ENCODE results near the gene ARHGEF7.

Gene ARHGEF7

DNA sequence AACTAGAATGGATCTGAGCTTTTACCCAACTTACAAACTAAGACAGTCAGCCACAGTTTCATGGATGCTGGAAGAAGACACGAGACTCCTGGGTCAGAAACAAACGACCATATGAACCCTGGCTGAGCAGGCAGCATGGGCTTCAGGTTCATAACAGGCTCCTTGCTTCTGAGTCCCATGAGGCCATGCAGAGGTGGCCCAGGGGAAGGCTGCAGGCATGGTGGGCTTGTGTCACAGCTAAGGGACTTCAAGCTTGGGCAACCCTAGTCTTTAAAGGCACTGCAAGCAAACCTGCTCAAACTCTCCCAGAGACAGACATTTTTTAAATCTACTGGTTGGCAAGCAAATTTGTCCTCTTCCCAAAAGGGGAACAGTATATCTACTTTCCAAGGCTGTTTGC lies 5.1 kb upstream of the ARHGEF7 start:
- no peak for DNase-seq (ENCODE audit: low spot score)

DNA sequence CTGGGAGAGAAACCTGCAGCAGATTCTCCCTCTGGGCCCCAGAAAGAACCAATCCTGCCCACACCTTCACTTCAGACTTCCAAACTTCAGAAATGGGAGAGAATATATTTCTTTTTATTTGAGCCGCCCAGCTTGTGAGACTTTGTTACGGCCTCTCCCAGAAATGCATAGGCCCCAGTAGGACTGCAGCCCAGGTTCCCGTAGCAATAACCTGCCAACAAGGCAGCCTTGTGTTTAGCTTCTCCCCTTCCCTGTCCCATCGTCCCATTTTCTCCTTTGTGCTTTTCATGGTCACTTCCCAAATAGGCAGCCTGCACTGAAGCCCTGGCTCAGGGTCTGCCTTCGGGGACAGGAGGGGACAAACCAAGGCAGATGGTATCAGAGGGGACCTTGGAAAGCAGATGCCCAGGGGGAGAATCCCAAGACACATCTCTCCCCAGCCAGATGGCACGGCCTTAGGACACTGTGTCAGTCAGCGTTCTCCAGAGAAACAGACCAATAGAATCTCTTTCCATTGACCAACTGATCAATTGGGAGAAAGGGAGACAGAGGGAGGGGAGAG lies 3.7 kb upstream of the ARHGEF7 start:
- DNase-seq (ENCODE audit: low spot score), result no peak

DNA sequence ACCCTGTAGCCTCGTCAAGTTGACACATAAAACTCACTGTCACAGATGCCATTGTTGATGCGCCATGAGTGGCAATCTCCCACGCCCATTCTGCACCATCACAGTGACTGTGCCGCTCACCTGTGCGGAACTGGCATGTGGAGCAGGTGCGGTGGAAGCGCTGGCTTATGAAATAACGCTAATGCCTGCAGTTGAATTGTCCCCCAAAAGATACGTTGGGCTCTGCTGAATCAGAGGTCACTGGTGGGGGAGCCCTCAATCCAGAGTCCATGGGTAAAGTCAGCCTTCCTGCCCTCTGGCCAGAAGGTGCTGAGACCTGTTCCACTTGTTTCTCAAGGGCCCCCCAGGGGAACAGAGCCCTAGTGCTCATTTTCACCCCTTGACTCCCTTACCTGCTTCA lies 2.9 kb upstream of the ARHGEF7 start:
- DNase-seq (ENCODE audit: low spot score), result no peak

DNA sequence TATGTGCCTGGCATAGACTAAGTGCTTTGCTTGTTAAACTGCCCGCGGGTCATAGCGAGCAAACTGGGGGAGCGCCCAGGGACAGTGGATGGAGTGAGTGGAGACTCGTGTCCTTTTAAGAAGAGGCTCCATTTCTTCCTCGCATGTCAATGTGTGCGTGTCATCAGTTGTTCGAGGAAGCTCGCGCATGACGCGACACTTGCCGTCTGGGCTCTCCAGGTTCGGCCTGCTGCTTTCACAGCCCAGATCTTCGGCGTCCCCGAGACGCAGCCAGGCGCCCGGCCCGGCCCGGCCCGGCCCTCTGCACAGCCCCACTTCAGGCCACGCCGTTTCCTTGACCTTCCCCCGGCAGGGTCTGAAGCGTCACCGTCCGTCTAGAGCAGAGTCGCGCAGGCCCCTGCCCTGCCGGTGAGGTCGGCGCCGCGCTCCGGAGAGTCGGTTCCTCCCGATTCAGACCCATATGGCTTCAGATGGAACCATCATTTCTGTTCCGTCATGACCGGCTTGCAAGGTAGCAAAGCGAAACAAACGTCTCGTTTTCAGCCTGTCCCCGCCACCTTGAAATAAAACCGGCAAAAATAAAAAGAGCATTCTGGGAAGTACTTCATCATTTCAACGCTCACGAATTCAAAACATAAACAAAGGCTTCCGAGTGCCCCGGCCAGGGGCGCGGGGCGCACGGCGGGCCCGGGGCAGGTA lies 599 bp upstream of the ARHGEF7 start:
- no peak for DNase-seq (ENCODE audit: low spot score)

DNA sequence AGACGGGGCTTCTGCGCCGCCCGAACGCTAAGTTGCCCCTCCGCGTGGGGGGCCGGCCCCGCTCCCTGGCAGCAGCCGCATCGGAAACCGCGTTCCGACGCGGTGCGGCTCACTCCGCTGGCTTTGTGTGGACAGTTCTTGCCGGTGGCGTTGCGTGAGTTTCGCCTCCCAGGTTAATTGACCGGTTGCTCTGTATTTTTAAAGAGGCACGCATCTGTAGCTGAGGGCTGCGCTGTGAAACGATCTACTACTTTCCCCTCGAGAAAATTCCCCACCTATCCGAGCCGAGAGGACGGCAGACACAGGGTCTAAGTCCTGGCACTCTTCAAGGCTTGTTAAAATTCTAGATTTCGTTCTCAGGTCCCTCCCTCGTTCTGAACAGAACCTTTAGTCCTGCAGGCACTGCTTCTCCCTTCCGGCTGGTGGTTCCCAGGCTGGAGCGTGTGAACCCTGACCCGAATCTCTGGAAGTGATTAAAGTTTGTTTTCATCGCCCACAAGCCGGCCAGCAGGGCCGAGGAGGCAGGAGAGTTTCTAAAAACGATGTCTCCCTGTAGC lies 933 bp downstream of the ARHGEF7 start:
- no peak for DNase-seq (ENCODE audit: low spot score)

DNA sequence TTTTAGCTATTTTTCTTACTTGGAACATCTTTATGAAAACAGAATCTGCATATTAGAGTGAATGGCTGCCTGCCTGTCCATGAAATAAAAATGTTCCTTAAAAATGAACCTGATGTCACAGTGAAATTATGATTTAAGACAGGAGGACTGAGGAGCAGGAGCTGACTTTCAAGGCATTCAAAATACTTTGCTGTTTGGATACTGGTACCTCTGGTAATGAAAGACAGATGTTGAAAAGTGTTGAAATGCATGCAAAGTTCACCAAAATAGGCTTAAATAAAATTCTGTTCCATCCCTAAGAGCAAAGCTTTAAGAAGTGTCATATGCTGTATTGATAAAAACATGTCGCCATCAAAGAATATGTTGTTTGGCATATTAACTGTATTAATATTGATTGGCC lies 1.7 kb downstream of the ARHGEF7 start:
- no peak for DNase-seq (ENCODE audit: low spot score)

DNA sequence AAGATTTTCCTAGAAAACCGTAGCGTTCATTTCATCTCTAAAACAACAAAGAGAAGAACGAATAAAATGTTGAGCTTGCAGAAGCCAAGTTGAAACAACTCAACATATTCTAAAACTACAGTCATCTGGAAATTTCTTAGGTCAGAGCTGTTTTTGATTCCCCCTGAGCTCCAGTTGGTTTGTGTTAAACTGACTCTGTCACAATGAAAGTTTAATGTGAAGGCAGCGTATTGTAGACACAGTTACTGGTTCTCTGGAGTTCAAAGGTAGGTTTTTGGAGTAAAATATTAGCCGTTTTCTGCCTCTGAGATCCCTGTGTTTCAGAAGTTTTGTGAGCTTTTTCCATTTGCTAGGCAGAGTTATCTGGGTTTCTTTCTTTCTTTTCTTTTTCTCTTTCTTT lies 2.2 kb downstream of the ARHGEF7 start:
- DNase-seq (ENCODE audit: low spot score), result no peak

DNA sequence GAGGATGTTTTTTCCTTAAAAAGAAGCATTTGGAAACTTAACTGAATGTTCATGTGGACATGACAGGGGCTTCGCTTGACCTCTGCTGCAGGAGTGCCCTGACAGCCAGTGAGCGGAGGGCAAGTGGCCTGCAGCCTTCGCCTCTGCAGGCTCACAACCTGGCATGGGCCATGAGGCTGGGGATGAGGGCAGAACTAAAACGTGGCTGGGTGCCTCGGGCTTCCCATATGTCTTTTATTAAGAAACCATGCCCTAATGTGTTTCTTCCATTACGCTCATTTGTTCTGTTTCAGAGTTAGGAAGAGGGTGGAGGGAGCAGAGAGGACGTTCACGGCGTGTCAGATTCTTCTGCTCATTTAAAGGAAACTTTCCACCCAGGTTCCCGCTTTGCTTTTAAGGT lies 2.9 kb downstream of the ARHGEF7 start:
- no peak for DNase-seq (ENCODE audit: low spot score)

DNA sequence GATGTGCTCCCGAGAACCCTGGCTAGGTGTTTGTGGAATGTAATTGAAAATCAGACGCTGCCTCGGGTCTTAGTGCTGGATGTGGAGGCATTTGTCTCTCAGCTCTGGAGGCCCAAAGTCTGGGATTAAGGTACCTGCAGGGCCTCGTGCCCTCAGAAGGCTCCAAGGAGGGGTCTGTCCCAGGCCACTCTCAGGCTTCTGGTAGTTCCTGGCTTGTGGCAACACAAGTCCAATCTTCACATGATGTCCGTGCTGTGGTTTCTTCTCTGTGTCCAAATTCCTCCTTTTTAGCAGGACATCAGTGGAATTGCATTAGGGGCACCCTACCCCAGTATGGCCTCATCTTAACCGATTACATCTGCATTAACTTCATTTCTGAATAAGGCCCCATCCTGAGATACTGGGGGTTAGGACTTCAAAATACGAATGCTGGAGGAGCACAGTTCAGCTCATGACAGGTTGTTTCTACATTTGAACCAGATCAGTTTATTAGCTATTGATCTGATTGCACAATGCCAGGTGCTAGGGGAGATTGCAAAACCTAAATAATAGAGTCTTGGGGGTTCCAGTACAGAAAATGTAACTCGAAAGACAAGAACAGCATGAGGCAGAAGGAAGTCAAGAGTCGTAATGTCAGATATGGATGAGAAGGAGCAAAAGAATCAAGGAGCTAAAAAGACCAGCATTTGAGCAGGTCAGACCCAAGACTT lies 3.9 kb downstream of the ARHGEF7 start:
- no peak for DNase-seq (ENCODE audit: low spot score)

DNA sequence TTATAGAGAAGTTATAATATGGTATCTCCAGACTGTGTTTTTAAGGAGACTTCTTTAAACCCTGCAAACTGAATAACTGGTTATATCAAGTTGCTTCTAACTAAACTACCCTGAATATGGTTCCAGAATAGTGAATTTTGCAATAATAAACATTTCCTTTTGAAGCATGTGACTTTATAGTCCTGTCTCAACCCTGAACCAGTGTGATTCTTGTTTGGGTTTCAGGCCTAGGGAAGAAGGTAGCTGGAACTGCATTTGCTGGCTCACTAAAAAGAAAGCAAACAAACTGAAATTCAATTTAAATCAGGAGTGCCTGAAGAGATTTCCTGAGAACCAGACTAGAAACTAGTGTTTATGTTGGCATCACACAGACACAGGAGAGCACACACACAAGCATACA lies 4.9 kb downstream of the ARHGEF7 start:
- no peak for DNase-seq (ENCODE audit: low spot score)

DNA sequence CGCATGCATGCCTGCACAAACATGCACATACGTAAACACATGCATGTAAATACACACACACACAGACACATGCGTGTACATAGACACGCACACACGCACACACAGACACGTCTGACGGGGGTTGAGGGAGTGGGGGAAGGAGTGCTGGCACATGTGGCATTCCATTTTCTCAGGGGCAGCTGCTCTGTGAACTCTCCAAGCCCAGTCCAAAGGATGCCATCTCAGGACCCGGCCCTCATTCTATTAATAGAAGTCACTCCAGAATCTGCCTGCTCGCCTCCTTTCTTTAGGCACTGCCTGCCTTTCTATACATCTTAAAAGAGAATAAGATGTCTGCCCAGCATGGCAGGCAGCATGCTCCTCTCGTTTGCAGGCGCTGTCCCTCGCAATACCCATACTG lies 5.3 kb downstream of the ARHGEF7 start:
- DNase-seq (ENCODE audit: low spot score), result no peak

DNA sequence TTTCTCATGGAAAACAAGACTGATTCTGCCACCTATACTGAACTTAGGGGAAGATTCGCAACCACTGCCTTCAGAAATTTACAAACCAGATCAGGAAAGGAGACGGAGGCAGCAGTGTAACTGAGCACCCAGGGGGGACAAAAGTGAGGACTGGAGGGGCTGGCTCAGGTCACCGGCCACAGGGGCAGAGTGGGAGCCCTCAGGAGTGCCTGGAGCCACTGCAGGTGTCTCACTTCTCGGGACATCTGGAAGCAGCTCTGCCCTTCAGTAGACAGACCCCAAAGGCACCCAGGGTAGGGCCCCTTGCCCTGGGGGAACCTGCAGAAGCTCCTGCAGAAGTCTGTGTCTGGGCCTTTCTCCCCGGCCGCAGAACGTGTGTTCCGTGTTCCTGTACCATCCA lies 5.8 kb downstream of the ARHGEF7 start:
- no peak for DNase-seq (ENCODE audit: low spot score)

DNA sequence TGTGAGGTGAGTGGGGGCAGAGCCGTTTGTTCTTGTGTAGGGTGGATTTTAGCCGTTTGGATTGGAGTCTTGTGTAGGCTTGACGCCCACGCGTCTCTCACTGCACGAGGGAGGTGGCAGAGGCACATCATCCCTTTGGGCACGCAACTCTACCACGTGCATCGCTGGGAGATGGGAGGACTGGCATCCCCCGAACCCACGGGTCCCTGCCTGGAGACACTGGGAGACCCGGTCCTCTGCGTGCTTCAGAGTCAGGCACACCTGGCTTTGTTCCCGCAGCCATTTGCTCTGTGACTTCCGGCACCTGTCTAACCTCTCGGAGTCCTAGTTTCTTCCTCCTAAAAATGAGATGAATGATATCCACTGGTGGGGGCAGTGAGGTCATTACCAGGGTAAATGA lies 6.4 kb downstream of the ARHGEF7 start:
- DNase-seq (ENCODE audit: low spot score), result no peak

DNA sequence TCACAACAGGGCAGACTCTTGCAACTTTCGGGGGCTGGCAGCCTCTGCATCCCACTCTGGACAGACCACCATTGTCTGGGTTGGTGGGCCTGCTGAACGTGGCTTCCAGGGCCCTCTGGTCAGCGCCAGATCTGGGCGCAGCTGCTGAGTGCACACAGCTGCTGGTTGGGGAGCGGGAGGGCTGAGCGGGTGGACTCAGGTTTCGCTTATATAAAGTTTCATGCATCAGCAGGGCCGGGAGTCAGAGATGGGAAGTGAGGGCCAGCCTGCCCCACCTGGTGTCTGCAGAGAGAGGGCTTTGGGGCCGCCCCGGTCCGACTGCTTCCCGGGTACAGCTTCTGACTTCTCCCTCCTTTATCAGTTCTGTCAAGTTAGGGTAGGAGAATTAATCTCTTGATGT lies 6.9 kb downstream of the ARHGEF7 start:
- no peak for DNase-seq (ENCODE audit: low spot score)

DNA sequence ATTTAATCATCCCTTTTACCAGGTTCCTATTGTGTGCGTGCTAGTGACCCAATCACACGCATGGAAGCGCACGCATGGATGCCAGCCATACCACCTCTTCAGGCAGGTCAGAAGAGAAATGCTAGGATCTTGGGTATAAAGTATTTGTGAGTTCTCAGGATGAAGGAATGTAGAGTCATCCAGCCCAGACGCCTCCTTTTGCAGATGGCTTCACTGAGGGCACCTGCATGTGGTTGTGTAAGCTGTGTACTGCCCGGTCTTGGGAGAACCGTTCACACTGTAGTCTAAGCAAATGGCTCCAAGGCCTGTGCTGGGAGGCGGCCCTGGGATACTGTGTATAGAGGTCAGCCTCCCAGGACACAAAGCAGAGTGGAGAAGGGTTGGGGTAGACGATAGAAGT lies 7.5 kb downstream of the ARHGEF7 start:
- DNase-seq (ENCODE audit: low spot score), result no peak

DNA sequence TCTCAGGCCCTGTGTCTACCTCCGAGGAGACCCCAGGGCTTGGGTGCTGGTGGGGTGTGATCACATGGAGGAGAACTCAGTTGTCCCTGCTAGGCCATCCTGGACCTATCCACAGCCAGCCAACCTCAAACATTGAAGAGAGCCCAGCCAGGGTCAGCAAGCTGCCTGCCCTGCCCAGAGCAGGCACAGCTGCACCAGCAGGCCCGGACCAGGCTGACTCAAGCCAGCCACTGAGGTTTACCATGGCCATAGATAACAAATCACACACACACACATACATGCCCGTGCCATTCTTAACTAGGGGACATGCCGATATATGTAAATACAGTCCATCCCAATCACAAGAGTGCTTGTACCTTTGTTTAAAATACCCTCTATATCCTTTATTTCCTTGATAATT lies 8.1 kb downstream of the ARHGEF7 start:
- DNase-seq (ENCODE audit: low spot score), result no peak

DNA sequence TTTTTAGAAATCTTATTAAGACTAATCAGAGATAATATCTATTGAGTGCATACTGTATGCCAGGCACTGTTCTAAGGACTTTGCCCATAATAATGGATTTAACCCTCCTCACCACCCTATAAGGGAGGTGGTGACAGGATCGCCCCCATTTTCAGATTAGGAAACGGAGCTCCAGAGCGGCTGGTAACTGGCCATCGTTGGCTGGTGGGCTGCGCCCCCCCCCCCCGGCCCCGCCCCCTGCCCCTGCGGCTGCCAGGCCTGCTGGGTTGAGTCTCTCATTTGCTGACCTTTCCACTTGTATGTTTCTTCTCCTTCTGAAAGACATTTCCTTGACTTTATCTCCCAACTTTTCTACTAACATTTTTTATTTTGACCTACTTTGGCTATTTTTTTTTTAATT lies 8.5 kb downstream of the ARHGEF7 start:
- DNase-seq (ENCODE audit: low spot score), result no peak

DNA sequence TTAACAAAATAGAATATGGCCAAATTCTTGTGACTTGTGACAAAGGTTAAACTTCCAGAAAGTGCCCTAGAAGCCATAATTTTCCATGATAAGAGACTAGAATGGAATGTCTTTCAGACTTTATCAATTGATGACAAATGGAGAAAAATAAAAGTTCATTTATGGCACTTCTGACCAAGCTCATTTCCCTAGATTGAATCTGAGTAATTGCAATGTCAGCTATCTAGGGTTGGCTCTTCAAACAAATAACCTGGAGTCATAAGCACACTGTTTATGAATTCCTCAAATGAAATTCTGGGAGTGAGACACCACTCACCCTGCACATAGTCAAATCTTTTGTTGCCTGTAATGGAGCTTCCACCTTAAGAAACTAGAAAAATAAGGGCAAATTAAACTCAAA lies 11.4 kb downstream of the ARHGEF7 start:
- no peak for DNase-seq (ENCODE audit: low spot score)

DNA sequence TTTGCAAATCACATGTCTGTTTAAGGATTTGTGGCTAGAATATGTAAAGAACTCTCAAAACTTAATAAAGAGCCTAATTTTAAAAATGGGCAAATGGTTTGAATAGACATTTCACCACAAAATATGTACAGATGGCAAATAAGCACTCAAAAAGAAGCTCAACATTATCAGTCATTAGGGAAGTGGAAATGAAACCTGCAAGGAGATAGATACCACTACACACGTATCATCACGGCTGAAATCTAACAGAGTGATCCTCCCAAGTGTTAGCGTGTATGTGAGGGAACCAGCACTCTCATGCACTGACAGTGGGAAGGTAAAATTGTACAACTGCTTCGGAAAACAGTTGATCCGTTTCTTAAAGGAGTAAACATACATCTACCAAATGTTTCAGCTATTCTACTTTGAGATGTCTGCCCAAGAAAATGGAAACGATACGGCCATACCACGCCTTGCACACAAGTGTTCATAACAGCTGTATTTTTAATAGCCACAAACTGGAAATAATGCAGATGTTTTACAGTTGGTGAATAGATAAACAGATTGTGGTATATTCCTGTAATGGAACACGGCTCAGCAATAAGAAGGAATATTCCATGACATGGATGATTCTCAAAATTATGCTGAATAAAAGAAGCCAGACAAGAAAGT lies 14.5 kb downstream of the ARHGEF7 start:
- DNase-seq (ENCODE audit: low spot score), result no peak

DNA sequence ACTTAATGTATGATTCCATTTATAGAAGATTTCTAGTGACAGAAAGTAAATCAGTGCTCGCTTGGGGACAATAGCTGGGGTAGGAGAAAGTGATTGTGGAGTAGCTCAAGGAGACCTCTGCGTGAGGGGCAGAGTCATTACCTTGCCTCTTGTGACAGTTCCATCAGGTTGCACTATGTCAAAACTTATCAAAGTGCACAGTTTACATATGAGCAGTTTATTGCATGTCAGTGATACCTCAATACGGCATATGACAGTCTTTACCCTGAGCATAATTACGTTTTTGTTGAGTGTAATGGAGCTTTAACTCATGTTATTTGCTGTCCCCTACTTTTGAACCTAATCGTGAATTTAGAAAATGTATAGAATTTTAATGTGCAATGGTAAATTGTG lies 15.0 kb downstream of the ARHGEF7 start:
- DNase-seq (ENCODE audit: low spot score), result no peak

DNA sequence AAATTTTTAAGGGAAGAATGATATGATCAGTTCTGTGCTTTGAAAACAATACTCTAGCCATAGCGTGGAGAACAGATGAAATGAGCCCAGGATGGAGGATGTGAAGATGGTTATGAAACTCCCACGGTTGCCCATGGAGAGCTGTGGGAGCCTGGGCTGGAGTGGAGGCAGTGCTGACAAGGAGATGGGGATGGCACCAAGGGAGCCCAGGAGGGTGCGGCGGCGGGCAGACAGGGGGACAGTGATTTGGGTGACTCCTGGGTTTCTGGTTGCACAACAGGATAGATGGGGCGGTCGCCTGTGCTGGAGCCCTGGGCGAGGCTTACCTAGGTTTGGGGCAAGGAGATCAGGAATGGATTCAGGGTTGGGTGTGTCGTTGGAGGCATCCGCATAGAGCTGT lies 15.9 kb downstream of the ARHGEF7 start:
- no peak for DNase-seq (ENCODE audit: low spot score)

DNA sequence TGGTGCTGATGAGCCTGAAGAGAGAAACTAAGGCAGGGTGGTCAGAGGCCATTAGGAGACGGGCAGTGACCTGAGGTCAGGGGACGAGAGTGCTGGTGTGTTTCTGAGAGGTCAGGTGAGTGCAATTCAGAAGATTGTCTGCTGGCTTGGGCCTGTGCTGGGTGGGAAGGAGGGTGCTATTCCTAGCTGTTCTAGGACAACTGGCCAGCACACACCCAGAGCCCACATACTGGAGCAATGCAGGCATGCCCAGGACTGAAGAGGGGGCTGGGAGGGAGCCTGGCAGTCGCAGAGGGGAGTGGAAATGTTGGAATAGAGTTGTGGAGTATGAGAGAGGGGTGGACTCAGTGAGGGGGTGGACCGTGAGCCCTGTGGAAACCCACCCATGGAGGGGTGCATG lies 16.5 kb downstream of the ARHGEF7 start:
- DNase-seq (ENCODE audit: low spot score), result no peak

DNA sequence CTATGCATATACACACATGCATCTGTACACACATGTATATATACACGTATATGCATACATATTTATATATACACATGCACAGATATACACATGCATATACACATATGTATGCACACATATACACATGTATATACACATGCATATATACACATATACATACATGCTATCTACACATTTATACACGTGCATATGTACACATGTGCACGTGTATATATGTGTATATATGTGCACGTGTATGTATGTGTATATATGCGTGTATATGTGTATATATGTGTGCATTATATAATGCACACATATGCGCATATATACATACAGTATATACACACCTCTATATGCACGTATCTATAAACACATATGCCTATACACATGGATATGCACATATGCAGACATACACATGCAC lies 17.8 kb downstream of the ARHGEF7 start:
- no peak for DNase-seq (ENCODE audit: low spot score)
